ENCODE results near the gene DTHD1. TPM values are rescaled to one million over a fixed set of nuclear protein-coding genes. Genes with fewer than 3 reads are reported as not detected.
A peak's percentile ranks its signal among the peaks of the same experiment; 100 is the strongest.

DTHD1 gene
- total and polyA plus RNA-seq, 10 of the 15 experiments (the other 5 are each of a cell fraction or from before 2014, with no cell fraction given) = 0.05 to 2.8 (median 1.4) TPM

GRCh38 chr4:36317721-36318120 lies 36.3 kb downstream of the DTHD1 start:
- Histone ChIP-seq H3K4me2 (ENCODE audit: control insufficient read depth, insufficient read depth) (no peak overlapping the region), H3K4me3 (no peak overlapping the region), H2AFZ (ENCODE audit: control insufficient read depth, low read depth, low read length) (no peak overlapping the region), H3K36me3 (ENCODE audit: control insufficient read depth in 2 of 2, insufficient read depth in 2 of 2, low read length in 1 of 2) (no peaks in the 10 kb centered on the region), H3K79me2 (ENCODE audit: control insufficient read depth, insufficient read depth, low read length) (no peaks in the 10 kb centered on the region), H3K27me3 (replicated peaks in 1 of 2; ENCODE audit: control insufficient read depth in 2 of 2, insufficient read depth in 2 of 2, low read length in 1 of 2) (no peaks in the 10 kb centered on the region), H3K9ac (ENCODE audit: control insufficient read depth, insufficient read depth, low read length) (no peak overlapping the region), H3K4me1 (ENCODE audit: control insufficient read depth, insufficient read depth, low read length) (peaks cover 26% of the 10 kb centered on the region), H3K9me3 (replicated peaks; ENCODE audit: control insufficient read depth, insufficient read depth, low read length) (no peaks in the 10 kb centered on the region), H3K27ac (ENCODE audit: control insufficient read depth, insufficient read depth) (no peak overlapping the region), H4K20me1 (ENCODE audit: control insufficient read depth, insufficient read depth) (no peaks in the 10 kb centered on the region)
- ATAC-seq = no peak
- SMC1A ChIA-PET (ENCODE audit: uncharacterized antibody, unreplicated experiment) = interaction anchor here (0.7 to 6.3 kb wide), 7 partner anchors 11 to 91 kb away, joined by 3 to 60 read pairs (median 3); no protein-coding TSS in a partner anchor
- 100% methylated on average over 1 of the region's 1 CpG for WGBS (ENCODE audit: insufficient coverage, insufficient replicate concordance, low lambda C conversion rate, missing lambda C conversion rate)
- in situ Hi-C loops (cut with MboI) (no loop called here), intact Hi-C loops (cut with micrococcal nuclease; ENCODE audit: unreplicated experiment) (no loop called here)
- DNase-seq (ENCODE audit: low read depth, low spot score) = no peak
- CTCF ChIA-PET = interaction anchor here (1.2 to 2.3 kb wide), 2 partner anchors 65 to 82 kb away, joined by 5 to 6 read pairs; no protein-coding TSS in a partner anchor
- no peak for FAIRE-seq
- POLR2A ChIA-PET = interaction anchor here (0.5 to 0.7 kb wide), 2 partner anchors 137 to 1368 kb away, joined by 3 to 4 read pairs; partner anchors contain the start of gene RELL1
- no peak for TF ChIP-seq MTA2 (IDR thresholded peaks at IDR 0.05; ENCODE audit: low read depth)
- TF ChIP-seq SREBF2 (IDR thresholded peaks at IDR 0.05; ENCODE audit: low read length) = no peak
- BruUV-seq (replicated peaks) = no TSS peak
- RAD21 ChIA-PET (ENCODE audit: unreplicated experiment) = interaction anchor here (0.7 to 1.7 kb wide), 2 partner anchors 64 to 73 kb away, joined by 3 to 5 read pairs; partner anchors contain the start of gene ARAP2

GRCh38 chr4:36320117-36320896 lies 38.9 kb downstream of the DTHD1 start:
- RAD21 ChIA-PET (ENCODE audit: unreplicated experiment) = interaction anchor here (0.6 to 3.8 kb wide), 7 partner anchors 9 to 77 kb away, joined by 3 to 21 read pairs (median 3); partner anchors contain the start of gene ARAP2
- in situ Hi-C loops (cut with MboI) (loop anchor here (5.0 kb wide), 1 partner anchor 78 kb away; the partner anchor contains the start of gene ARAP2), intact Hi-C loops (cut with micrococcal nuclease; ENCODE audit: unreplicated experiment) (loop anchor here (2.0 to 5.0 kb wide), 3 partner anchors 34 to 113 kb away; no protein-coding TSS in a partner anchor)
- Histone ChIP-seq H3K4me2 (ENCODE audit: control insufficient read depth, insufficient read depth) (peak overlapping the region; percentile 89), H3K79me2 (ENCODE audit: control insufficient read depth, insufficient read depth, low read length) (no peaks in the 10 kb centered on the region), H2AFZ (ENCODE audit: control insufficient read depth, low read depth, low read length) (peak overlapping the region; percentile 80), H4K20me1 (ENCODE audit: control insufficient read depth, insufficient read depth) (no peaks in the 10 kb centered on the region), H3K4me3 (no peak overlapping the region; the same call in 1 of the 2 replicates), H3K9ac (ENCODE audit: control insufficient read depth, insufficient read depth, low read length) (peak overlapping the region; percentile 32; the same call in 1 of the 2 replicates), H3K27me3 (replicated peaks in 1 of 2; ENCODE audit: control insufficient read depth in 2 of 2, insufficient read depth in 2 of 2, low read length in 1 of 2) (no peaks in the 10 kb centered on the region), H3K4me1 (ENCODE audit: control insufficient read depth, insufficient read depth, low read length) (peaks cover 52% of the 10 kb centered on the region), H3K27ac (ENCODE audit: control insufficient read depth, insufficient read depth) (peak overlapping the region; percentile 79), H3K36me3 (ENCODE audit: control insufficient read depth in 2 of 2, insufficient read depth in 2 of 2, low read length in 1 of 2) (no peaks in the 10 kb centered on the region), H3K9me3 (replicated peaks; ENCODE audit: control insufficient read depth, insufficient read depth, low read length) (no peaks in the 10 kb centered on the region)
- SMC1A ChIA-PET (ENCODE audit: uncharacterized antibody, unreplicated experiment) = interaction anchor here (0.6 to 6.3 kb wide), 13 partner anchors 10 to 82 kb away, joined by 3 to 60 read pairs (median 5); partner anchors contain the start of gene ARAP2
- DNase-seq (ENCODE audit: low read depth, low spot score) (peak; percentile 54), ATAC-seq (peak; percentile 78), FAIRE-seq (no peak)
- POLR2A ChIA-PET = interaction anchor here (1.6 to 2.2 kb wide), 4 partner anchors 8 to 30 kb away, joined by 3 to 10 read pairs (median 6); no protein-coding TSS in a partner anchor
- whole genome bisulfite sequencing (ENCODE audit: insufficient coverage, insufficient replicate concordance, low lambda C conversion rate, missing lambda C conversion rate) = under 1% methylated on average over 6 of the region's 6 CpGs
- BruUV-seq (replicated peaks) = no TSS peak
- CTCF ChIA-PET = interaction anchor here (1.1 to 1.8 kb wide), 3 partner anchors 12 to 79 kb away, joined by 3 to 5 read pairs (median 3); no protein-coding TSS in a partner anchor
- TF ChIP-seq RAD21 (IDR thresholded peaks at IDR 0.05; ENCODE audit: insufficient read depth, low read depth, low read length) (peak; percentile 29; the same call in 1 of the 2 replicates), SMC3 (IDR thresholded peaks at IDR 0.05; ENCODE audit: borderline replicate concordance, low read length) (peak; percentile 3; the same call in 1 of the 2 replicates), ZBED1 (IDR thresholded peaks at IDR 0.05; ENCODE audit: borderline replicate concordance) (peak; percentile 83), JUNB (IDR thresholded peaks at IDR 0.05) (peak; percentile 66), ATF7 (IDR thresholded peaks at IDR 0.05; ENCODE audit: low read depth) (peak; percentile 50; the same call in 1 of the 2 replicates), SREBF1 (IDR thresholded peaks at IDR 0.05; ENCODE audit: low read length) (no peak), SMAD5 (IDR thresholded peaks at IDR 0.05; ENCODE audit: low read depth) (no peak), IKZF2 (IDR thresholded peaks at IDR 0.05) (peak; percentile 36 to 54; a peak in 3 of 4 replicates), CREM (IDR thresholded peaks at IDR 0.05; ENCODE audit: low read depth) (peak; percentile 22; the same call in 1 of the 2 replicates), RELB (IDR thresholded peaks at IDR 0.05; ENCODE audit: low read depth) (peak; percentile 52; the same call in 1 of the 2 replicates), SMAD1 (IDR thresholded peaks at IDR 0.05; ENCODE audit: low read depth, partially characterized antibody) (no peak), CBX3 (IDR thresholded peaks at IDR 0.05; ENCODE audit: borderline replicate concordance, low read depth) (no peak), SMARCA5 (IDR thresholded peaks at IDR 0.05) (no peak), CREB1 (IDR thresholded peaks at IDR 0.05; ENCODE audit: low read depth) (peak; percentile 55; the same call in 1 of the 2 replicates)
